ENCODE measurements around the gene ARHGDIG.
"Not testable (repeated sequence)": the region's sequence is repeated elsewhere in the genome, so short reads cannot be mapped to it uniquely, and the experiment has no call there.

The ARHGDIG gene

GRCh38 chr16:254461-254860 lies 25.9 kb upstream of the ARHGDIG start:
- no peak for TF ChIP-seq CTCF (conservative IDR thresholded peaks at IDR 0.05; ENCODE audit: control insufficient read depth, insufficient read depth, low read depth, low read length)
- no peak overlapping the region for H3K4me3 ChIP-seq (ENCODE audit: control insufficient read depth, low read depth, low read length)
- no peak for DNase-seq (ENCODE audit: low read depth)

GRCh38 chr16:255183-255582 lies 25.2 kb upstream of the ARHGDIG start:
- H3K4me3 ChIP-seq (ENCODE audit: control insufficient read depth, low read depth, low read length) = no peak overlapping the region
- no peak for TF ChIP-seq CTCF (conservative IDR thresholded peaks at IDR 0.05; ENCODE audit: control insufficient read depth, insufficient read depth, low read depth, low read length)
- no peak for DNase-seq (ENCODE audit: low read depth)

- DNase-seq (ENCODE audit: low read depth); H3K4me3 ChIP-seq (ENCODE audit: control insufficient read depth, low read depth, low read length): not testable (repeated sequence)
Measured at GRCh38 chr16:258091-258490, 22.3 kb upstream of the ARHGDIG start.

- DNase-seq (ENCODE audit: low read depth) = no peak
- no peak overlapping the region for H3K4me3 ChIP-seq (ENCODE audit: control insufficient read depth, low read depth, low read length)
- TF ChIP-seq CTCF (conservative IDR thresholded peaks at IDR 0.05; ENCODE audit: control insufficient read depth, insufficient read depth, low read depth, low read length) = no peak
Measured at GRCh38 chr16:259226-259625, 21.2 kb upstream of the ARHGDIG start.

GRCh38 chr16:259814-260253 lies 20.6 kb upstream of the ARHGDIG start:
- no peak for TF ChIP-seq CTCF (conservative IDR thresholded peaks at IDR 0.05; ENCODE audit: control insufficient read depth, insufficient read depth, low read depth, low read length)
- no peak for DNase-seq (ENCODE audit: low read depth)
- no peak overlapping the region for H3K4me3 ChIP-seq (ENCODE audit: control insufficient read depth, low read depth, low read length)

GRCh38 chr16:260326-260725 lies 20.1 kb upstream of the ARHGDIG start:
- no peak for DNase-seq (ENCODE audit: low read depth)
- no peak overlapping the region for H3K4me3 ChIP-seq (ENCODE audit: control insufficient read depth, low read depth, low read length)
- TF ChIP-seq CTCF (conservative IDR thresholded peaks at IDR 0.05; ENCODE audit: control insufficient read depth, insufficient read depth, low read depth, low read length) = no peak

- DNase-seq (ENCODE audit: low read depth) = no peak
- TF ChIP-seq CTCF (conservative IDR thresholded peaks at IDR 0.05; ENCODE audit: control insufficient read depth, insufficient read depth, low read depth, low read length) = no peak
- H3K4me3 ChIP-seq (ENCODE audit: control insufficient read depth, low read depth, low read length) = no peak overlapping the region
Measured at GRCh38 chr16:261031-261691, 19.2 kb upstream of the ARHGDIG start.

Data from fibroblast of mammary gland (primary cell).